Activated naive CD8-positive, alpha-beta T cell treated with anti-CD3 and anti-CD28 coated beads, Interleukin-2, amount 10 ng/mL, durations not matched to agents 7 days and 5 days (primary cell): ENCODE results near the gene NRCAM. TPM values are rescaled to one million over a fixed set of nuclear protein-coding genes. Genes with fewer than 3 reads are reported as not detected.
A peak's percentile ranks its signal among the peaks of the same experiment; 100 is the strongest.

Experiments
- ATAC-seq: fragments of 150-1000 bp; cut with Tn5 transposase; one replicate; pipeline ENCODE4 v1.10.0; 2021; ENCODE audit warnings: low read depth, moderate library complexity
- POLR2A ChIA-PET: fragments of 350-600 bp; sonication (Branson Sonifier 250); formaldehyde crosslinking; loops from one replicate; lab custom pipeline; 2021; ENCODE audit warnings: antibody characterized with exemption; lab: Charles Lee
- DNase-seq: peaks from one replicate; pipeline ENCODE4 v3.0.0; 2021
- H3K27ac Mint-ChIP-seq: one replicate; pipeline ENCODE4 v1.8.0; 2022; ENCODE audit warnings: mild to moderate bottlenecking, mixed read lengths
- H3K27me3 Mint-ChIP-seq: one replicate; pipeline ENCODE4 v1.8.0; 2022; ENCODE audit warnings: mild to moderate bottlenecking, moderate library complexity, mixed read lengths
- H3K36me3 Mint-ChIP-seq: one replicate; pipeline ENCODE4 v1.8.0; 2021; ENCODE audit warnings: mild to moderate bottlenecking, mixed read lengths
- H3K4me1 Mint-ChIP-seq: one replicate; pipeline ENCODE4 v1.8.0; 2021; ENCODE audit warnings: mixed read lengths
- H3K4me3 Mint-ChIP-seq: one replicate; pipeline ENCODE4 v1.8.0; 2022; ENCODE audit warnings: mild to moderate bottlenecking, moderate library complexity, mixed read lengths
- H3K9me3 Mint-ChIP-seq: one replicate; pipeline ENCODE4 v1.8.0; 2021; ENCODE audit warnings: mixed read lengths
- total RNA-seq, 2 experiments: library from RNA; stranded (reverse); gene quantifications; one replicate each; pipeline ENCODE4 v1.2.3, GENCODE V29; 2021

The NRCAM gene
- total RNA-seq, 2 experiments from 2014 or later = 0.50 to 0.99 TPM

- no peak overlapping the region for H3K4me3 Mint-ChIP-seq
- H3K36me3 Mint-ChIP-seq = no peaks in the 10 kb centered on the region
- H3K27ac Mint-ChIP-seq = no peak overlapping the region
- POLR2A ChIA-PET = no interaction called here
- no peaks in the 10 kb centered on the region for H3K9me3 Mint-ChIP-seq
- H3K4me1 Mint-ChIP-seq = peaks cover 5% of the 10 kb centered on the region
- DNase-seq (no peak), ATAC-seq (no peak)
- H3K27me3 Mint-ChIP-seq = no peaks in the 10 kb centered on the region
These were observed 312.4 kb downstream of the NRCAM start for GRCh38 chr7:108143658-108144420.

DNA sequence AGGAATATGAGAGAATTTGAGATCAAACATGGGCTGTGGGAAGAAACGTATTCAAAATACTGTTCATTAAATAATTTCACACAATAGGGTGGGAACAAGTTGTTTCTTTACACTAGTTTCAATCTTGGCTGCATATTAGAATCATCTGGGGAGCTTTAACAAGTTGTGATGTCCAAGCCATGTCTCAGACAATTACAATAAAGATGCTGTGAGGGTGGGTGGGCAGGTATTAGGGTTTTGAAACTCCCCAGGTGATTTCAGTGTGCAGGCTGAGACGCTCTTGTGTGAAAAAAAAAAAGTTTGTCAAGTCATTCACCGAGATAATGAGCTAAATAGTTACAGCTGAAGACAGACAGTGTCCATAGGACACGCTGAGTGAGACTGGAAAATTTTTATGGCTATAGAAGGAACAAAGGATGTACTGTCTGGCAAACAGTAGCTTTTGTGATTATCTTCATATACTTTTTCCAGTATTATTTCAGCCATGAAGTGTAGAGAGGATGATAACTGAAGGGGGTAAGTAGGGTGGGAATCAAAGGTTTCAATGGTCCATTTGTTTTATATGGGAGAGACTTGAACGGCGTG is 313.5 kb downstream of the NRCAM start:
- peaks cover under 1% of the 10 kb centered on the region for H3K9me3 Mint-ChIP-seq
- peaks cover 3% of the 10 kb centered on the region for H3K36me3 Mint-ChIP-seq
- H3K27me3 Mint-ChIP-seq = no peaks in the 10 kb centered on the region
- no peak overlapping the region for H3K4me3 Mint-ChIP-seq
- ATAC-seq (no peak), DNase-seq (no peak)
- no peak overlapping the region for H3K27ac Mint-ChIP-seq
- peaks cover 5% of the 10 kb centered on the region for H3K4me1 Mint-ChIP-seq
- POLR2A ChIA-PET = no interaction called here

- no peak overlapping the region for H3K4me3 Mint-ChIP-seq
- peaks cover 4% of the 10 kb centered on the region for H3K9me3 Mint-ChIP-seq
- POLR2A ChIA-PET = no interaction called here
- H3K36me3 Mint-ChIP-seq = peaks cover 8% of the 10 kb centered on the region
- H3K27ac Mint-ChIP-seq = no peak overlapping the region
- ATAC-seq = no peak
- no peak for DNase-seq
- no peaks in the 10 kb centered on the region for H3K27me3 Mint-ChIP-seq
- H3K4me1 Mint-ChIP-seq = peaks cover 5% of the 10 kb centered on the region
These were observed 314.1 kb downstream of the NRCAM start for GRCh38 chr7:108142180-108142579.

DNA sequence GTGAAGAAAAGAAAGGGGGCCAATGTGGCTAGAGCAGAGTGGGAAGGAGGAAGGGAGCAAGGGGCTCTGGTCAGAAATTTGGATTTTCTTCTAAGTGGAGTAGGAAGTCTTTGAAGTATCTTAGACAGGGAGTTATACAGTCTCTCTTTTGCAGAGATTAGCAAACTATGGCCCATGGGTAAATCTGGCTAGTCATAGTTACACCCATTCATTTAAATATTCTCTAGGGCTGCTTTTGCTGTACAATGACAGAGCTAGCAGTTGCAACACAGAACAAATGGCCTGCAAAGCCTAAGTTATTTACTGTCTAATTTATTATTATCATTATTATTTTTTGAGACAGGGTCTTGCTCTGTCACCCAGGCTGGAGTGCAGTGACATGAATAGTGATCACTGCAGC is 315.6 kb downstream of the NRCAM start:
- Mint-ChIP-seq H3K4me3 (no peak overlapping the region), H3K27me3 (no peaks in the 10 kb centered on the region), H3K27ac (peak overlapping the region; percentile 47), H3K36me3 (peaks cover 12% of the 10 kb centered on the region), H3K9me3 (peaks cover 4% of the 10 kb centered on the region), H3K4me1 (peaks cover 14% of the 10 kb centered on the region)
- ATAC-seq (no peak), DNase-seq (no peak)
- POLR2A ChIA-PET = no interaction called here

GRCh38 chr7:108138911-108139310 is 317.3 kb downstream of the NRCAM start:
- H3K36me3 Mint-ChIP-seq = peaks cover 13% of the 10 kb centered on the region
- H3K4me1 Mint-ChIP-seq = peaks cover 23% of the 10 kb centered on the region
- DNase-seq (no peak), ATAC-seq (no peak)
- H3K27ac Mint-ChIP-seq = no peak overlapping the region
- peaks cover 4% of the 10 kb centered on the region for H3K9me3 Mint-ChIP-seq
- H3K27me3 Mint-ChIP-seq = no peaks in the 10 kb centered on the region
- no peak overlapping the region for H3K4me3 Mint-ChIP-seq
- POLR2A ChIA-PET = no interaction called here

- DNase-seq = no peak
- H3K36me3 Mint-ChIP-seq = peaks cover 13% of the 10 kb centered on the region
- no peak overlapping the region for H3K4me3 Mint-ChIP-seq
- no peaks in the 10 kb centered on the region for H3K27me3 Mint-ChIP-seq
- no peak for ATAC-seq
- H3K9me3 Mint-ChIP-seq = peaks cover 4% of the 10 kb centered on the region
- H3K4me1 Mint-ChIP-seq = peaks cover 25% of the 10 kb centered on the region
- no peak overlapping the region for H3K27ac Mint-ChIP-seq
- POLR2A ChIA-PET = no interaction called here
These were observed 318.2 kb downstream of the NRCAM start for GRCh38 chr7:108137993-108138392.

DNA sequence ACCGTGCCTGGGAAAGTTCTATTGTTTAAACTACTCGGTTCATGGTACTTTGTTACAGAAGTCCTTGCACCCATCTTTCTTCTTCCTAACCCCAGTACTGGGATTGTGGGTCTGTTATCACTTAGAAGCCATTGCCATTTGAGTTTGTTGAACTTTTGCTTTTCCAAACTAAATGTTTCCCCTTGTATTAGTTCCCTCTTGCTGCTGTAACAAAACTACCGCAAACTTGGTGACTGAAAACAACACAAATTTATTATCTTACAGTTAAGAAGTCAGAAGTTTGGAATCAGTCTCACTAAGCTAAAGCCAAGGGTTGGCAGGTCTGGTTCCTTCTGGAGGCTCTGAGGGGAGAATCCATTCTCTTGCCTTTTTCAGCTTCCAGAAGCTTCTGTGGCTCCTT is 319.2 kb downstream of the NRCAM start:
- DNase-seq = no peak
- Mint-ChIP-seq H3K9me3 (peaks cover 4% of the 10 kb centered on the region), H3K27me3 (no peaks in the 10 kb centered on the region), H3K27ac (no peak overlapping the region), H3K4me1 (peaks cover 30% of the 10 kb centered on the region), H3K4me3 (no peak overlapping the region), H3K36me3 (peaks cover 15% of the 10 kb centered on the region)
- no peak for ATAC-seq
- POLR2A ChIA-PET = no interaction called here

- Mint-ChIP-seq H3K4me3 (peak overlapping the region; percentile 56), H3K27ac (peak overlapping the region; percentile 95), H3K4me1 (peaks cover 30% of the 10 kb centered on the region), H3K36me3 (peaks cover 15% of the 10 kb centered on the region), H3K9me3 (peaks cover 4% of the 10 kb centered on the region), H3K27me3 (no peaks in the 10 kb centered on the region)
- ATAC-seq (peak; percentile 11), DNase-seq (no peak)
- POLR2A ChIA-PET = no interaction called here
These were observed 320.0 kb downstream of the NRCAM start for GRCh38 chr7:108136191-108136688.

DNA sequence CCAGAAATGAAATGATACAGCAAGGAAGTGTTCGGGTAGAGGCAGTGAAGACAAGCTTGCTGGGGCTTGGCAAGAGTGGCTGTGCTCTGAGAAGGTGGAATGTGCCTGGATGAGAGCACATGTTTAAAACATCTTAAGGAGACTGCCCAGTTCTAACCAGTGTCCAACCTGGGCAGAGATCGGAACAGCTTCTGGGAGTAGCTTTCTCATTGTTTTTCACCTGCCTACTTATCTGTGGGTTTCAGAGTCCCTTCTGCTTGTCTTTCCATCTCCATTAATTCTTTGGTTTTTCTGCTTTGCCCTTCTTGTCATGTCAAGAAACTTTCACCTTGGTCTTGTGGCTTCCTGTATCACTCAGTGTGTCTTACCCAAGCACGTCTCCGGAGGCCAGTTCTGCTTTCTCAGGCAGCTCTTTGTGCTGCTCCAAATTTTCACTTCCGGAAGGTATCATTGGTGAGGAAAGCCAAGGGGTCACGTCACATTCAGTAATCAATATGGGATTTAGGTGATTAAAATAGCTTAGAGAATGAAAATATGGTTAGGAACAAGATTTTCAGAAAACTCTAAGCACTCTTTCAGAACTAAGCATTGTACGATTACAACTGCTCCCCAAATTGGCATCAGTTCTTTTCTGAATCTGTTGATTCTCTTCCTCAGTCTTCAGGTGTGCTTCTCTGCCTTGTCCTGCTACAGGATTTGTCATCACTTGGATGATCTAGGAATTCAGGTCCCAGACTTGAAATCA is 320.6 kb downstream of the NRCAM start:
- H3K9me3 Mint-ChIP-seq = peaks cover 4% of the 10 kb centered on the region
- peak overlapping the region; percentile 56 for H3K4me3 Mint-ChIP-seq
- peak overlapping the region; percentile 95 for H3K27ac Mint-ChIP-seq
- H3K36me3 Mint-ChIP-seq = peaks cover 15% of the 10 kb centered on the region
- POLR2A ChIA-PET = interaction anchor here (1.0 kb wide), 1 partner anchor 22 kb away, joined by 3 read pairs; no protein-coding TSS in a partner anchor
- ATAC-seq (peak; percentile 97), DNase-seq (no peak)
- no peaks in the 10 kb centered on the region for H3K27me3 Mint-ChIP-seq
- peaks cover 30% of the 10 kb centered on the region for H3K4me1 Mint-ChIP-seq

- Mint-ChIP-seq H3K4me1 (peaks cover 26% of the 10 kb centered on the region), H3K27me3 (peaks cover 1% of the 10 kb centered on the region), H3K27ac (no peak overlapping the region), H3K9me3 (peaks cover 4% of the 10 kb centered on the region), H3K4me3 (no peak overlapping the region), H3K36me3 (peaks cover 15% of the 10 kb centered on the region)
- POLR2A ChIA-PET = no interaction called here
- ATAC-seq = no peak
- no peak for DNase-seq
These were observed 321.8 kb downstream of the NRCAM start for GRCh38 chr7:108134486-108134885.

DNA sequence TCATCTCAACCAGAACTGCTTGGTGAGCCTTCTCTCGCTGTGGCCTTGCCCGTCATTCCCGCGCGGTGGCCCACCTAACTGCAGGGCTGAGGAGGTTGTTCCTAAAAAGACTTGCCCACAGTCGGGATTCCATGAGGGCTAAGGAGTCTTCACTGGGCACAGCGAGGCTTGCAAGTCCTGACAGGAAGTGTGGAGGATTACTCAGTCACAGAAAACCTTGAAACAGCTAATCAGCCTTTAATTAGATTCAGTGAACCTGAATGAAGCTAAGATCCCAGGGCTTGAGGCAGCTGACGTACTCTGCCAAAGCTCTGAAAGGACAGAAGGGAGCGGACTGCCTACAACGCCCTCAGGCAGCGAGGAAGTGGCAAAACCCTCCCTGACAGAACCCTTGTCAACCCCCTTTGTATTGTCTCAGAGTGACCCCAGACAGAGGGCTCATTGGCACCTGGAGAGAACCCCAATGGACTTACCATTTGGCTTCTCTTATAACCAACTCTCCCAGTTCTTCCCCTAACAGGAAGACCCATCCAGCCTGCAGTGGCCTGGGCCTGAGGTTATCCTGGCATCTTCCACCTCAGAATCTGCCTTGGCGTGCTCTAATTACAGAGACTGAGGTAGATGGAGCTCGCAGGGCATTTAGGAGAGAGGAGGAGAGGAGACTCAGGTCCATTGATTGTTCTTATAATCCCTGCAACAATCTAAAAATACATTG is 323.5 kb downstream of the NRCAM start:
- peaks cover 25% of the 10 kb centered on the region for H3K4me1 Mint-ChIP-seq
- H3K9me3 Mint-ChIP-seq = peaks cover 3% of the 10 kb centered on the region
- ATAC-seq (no peak), DNase-seq (no peak)
- H3K36me3 Mint-ChIP-seq = peaks cover 11% of the 10 kb centered on the region
- H3K27me3 Mint-ChIP-seq = peaks cover 2% of the 10 kb centered on the region
- H3K4me3 Mint-ChIP-seq = no peak overlapping the region
- H3K27ac Mint-ChIP-seq = no peak overlapping the region
- POLR2A ChIA-PET = no interaction called here

DNA sequence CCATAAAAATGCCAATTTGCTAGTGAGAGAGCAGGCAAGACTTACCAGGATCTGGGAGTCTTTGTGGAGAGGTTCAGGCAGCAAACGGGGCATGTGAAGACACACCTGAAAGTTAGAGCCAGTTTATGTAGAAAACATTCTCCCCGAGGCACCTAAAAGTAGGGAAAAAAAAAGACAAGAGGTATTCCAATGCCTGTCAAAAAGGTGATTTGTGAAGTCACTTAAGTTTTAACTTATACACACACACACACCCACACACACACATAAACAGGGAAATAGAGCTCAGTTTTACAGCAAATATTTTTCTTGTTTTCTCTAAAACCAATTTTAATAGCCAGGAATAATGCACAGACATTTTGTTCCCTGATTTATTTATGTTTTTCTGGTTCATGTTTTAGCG is 326.0 kb downstream of the NRCAM start, which contains the start of gene LAMB4:
Gene LAMB4 (minus strand): TSS at position 101 of the 400 bp plus-strand sequence. CDS start 7,197 bp downstream, outside the sequence.
- POLR2A ChIA-PET = no interaction called here
- Mint-ChIP-seq H3K36me3 (peaks cover 3% of the 10 kb centered on the region), H3K4me3 (no peak within 1 kb of the TSS), H3K27ac (no peak within 1 kb of the TSS), H3K9me3 (no peaks in the 10 kb centered on the region), H3K4me1 (peaks cover 12% of the 10 kb centered on the region), H3K27me3 (peaks cover 5% of the 10 kb centered on the region)
- ATAC-seq (no peak), DNase-seq (no peak)
